Nephron progenitor cell (in vitro differentiated cells): ENCODE results near the gene ELL2.

Experiments
- DNase-seq: peaks from one replicate; pipeline ENCODE4 v3.0.0; 2021
- H3K27ac Mint-ChIP-seq: 2 replicates; pipeline ENCODE4 v1.8.0; 2021; ENCODE audit warnings: mild to moderate bottlenecking, moderate library complexity, mixed read lengths
- H3K27me3 Mint-ChIP-seq: 2 replicates; pipeline ENCODE4 v1.8.0; 2021; ENCODE audit warnings: mild to moderate bottlenecking, low read depth, mixed read lengths; ENCODE audit not compliant: poor library complexity
- H3K36me3 Mint-ChIP-seq: 2 replicates; pipeline ENCODE4 v1.8.0; 2021; ENCODE audit warnings: low read depth, mixed read lengths
- H3K4me1 Mint-ChIP-seq: 2 replicates; pipeline ENCODE4 v1.8.0; 2021; ENCODE audit warnings: mixed read lengths
- H3K4me3 Mint-ChIP-seq: 2 replicates; pipeline ENCODE4 v1.8.0; 2021; ENCODE audit warnings: mild to moderate bottlenecking, moderate library complexity, mixed read lengths
- H3K9me3 Mint-ChIP-seq: 2 replicates; pipeline ENCODE4 v1.8.0; 2021; ENCODE audit warnings: mild to moderate bottlenecking, moderate library complexity, mixed read lengths
- TF ChIP-seq, protein P1 (sequence below): fragments of 200-600 bp; sonication (generic); IDR thresholded peaks from 2 replicates; pipeline ENCODE4 v1.5.0; 2021; ENCODE audit warnings: antibody characterized with exemption

Gene ELL2

GRCh38 chr5:95889076-95889475 lies 72.6 kb downstream of the ELL2 start:
- Mint-ChIP-seq H3K27ac (no peak overlapping the region), H3K27me3 (no peaks in the 10 kb centered on the region), H3K9me3 (no peaks in the 10 kb centered on the region), H3K4me3 (no peak overlapping the region), H3K36me3 (peaks cover 33% of the 10 kb centered on the region), H3K4me1 (peaks cover 8% of the 10 kb centered on the region)
- TF ChIP-seq, protein P1, sequence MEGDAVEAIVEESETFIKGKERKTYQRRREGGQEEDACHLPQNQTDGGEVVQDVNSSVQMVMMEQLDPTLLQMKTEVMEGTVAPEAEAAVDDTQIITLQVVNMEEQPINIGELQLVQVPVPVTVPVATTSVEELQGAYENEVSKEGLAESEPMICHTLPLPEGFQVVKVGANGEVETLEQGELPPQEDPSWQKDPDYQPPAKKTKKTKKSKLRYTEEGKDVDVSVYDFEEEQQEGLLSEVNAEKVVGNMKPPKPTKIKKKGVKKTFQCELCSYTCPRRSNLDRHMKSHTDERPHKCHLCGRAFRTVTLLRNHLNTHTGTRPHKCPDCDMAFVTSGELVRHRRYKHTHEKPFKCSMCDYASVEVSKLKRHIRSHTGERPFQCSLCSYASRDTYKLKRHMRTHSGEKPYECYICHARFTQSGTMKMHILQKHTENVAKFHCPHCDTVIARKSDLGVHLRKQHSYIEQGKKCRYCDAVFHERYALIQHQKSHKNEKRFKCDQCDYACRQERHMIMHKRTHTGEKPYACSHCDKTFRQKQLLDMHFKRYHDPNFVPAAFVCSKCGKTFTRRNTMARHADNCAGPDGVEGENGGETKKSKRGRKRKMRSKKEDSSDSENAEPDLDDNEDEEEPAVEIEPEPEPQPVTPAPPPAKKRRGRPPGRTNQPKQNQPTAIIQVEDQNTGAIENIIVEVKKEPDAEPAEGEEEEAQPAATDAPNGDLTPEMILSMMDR: no peak
- no peak for DNase-seq

GRCh38 chr5:95887977-95888376 lies 73.7 kb downstream of the ELL2 start:
- no peak overlapping the region for H3K4me3 Mint-ChIP-seq
- H3K9me3 Mint-ChIP-seq: no peaks in the 10 kb centered on the region
- no peak for DNase-seq
- H3K27ac Mint-ChIP-seq: no peak overlapping the region
- no peaks in the 10 kb centered on the region for H3K27me3 Mint-ChIP-seq
- peaks cover 8% of the 10 kb centered on the region for H3K4me1 Mint-ChIP-seq
- H3K36me3 Mint-ChIP-seq: peaks cover 33% of the 10 kb centered on the region
- TF ChIP-seq, protein P1: no peak

DNA sequence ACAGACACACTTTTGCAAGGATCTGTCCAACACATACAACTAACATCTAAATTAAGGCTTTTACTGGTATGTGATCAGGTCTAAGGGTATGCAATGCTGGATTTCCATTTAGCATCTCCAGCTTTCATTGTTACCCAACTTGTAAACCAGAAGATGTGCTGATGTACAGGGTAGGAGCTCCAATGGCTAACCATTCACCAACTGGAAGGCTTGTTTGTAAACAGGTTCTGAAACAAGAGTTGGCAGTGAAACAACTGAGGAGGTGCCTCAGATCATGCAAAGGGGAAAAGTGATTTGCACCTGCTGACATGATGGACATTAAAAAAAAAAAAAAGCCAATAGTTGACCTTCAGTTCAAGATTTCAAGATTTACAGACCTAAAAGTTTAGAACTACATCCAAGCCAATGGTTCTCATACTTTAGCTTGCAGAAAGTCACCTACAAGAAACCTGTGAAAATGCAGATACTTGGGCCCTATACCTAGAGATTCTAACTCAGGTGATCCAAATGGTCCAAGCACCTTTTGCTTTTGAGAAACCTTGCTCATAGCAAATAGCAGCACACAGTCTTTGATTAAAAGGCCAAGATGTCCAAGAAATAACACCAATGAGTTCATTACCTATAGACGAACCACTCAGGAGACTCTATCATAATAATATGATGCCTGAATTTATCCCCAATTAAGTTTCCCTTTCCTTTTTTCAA lies 75.2 kb downstream of the ELL2 start:
- Mint-ChIP-seq H3K4me3 (no peak overlapping the region), H3K4me1 (peaks cover 9% of the 10 kb centered on the region), H3K36me3 (peaks cover 33% of the 10 kb centered on the region), H3K27me3 (no peaks in the 10 kb centered on the region), H3K9me3 (no peaks in the 10 kb centered on the region), H3K27ac (no peak overlapping the region)
- TF ChIP-seq, protein P1: no peak
- DNase-seq: no peak

- DNase-seq: no peak
- Mint-ChIP-seq H3K4me3 (no peak overlapping the region), H3K4me1 (peaks cover 19% of the 10 kb centered on the region), H3K27ac (no peak overlapping the region), H3K36me3 (peaks cover 24% of the 10 kb centered on the region), H3K27me3 (peaks cover under 1% of the 10 kb centered on the region), H3K9me3 (no peaks in the 10 kb centered on the region)
- TF ChIP-seq, protein P1: no peak
Measured at GRCh38 chr5:95884511-95884910, 77.1 kb downstream of the ELL2 start.

DNA sequence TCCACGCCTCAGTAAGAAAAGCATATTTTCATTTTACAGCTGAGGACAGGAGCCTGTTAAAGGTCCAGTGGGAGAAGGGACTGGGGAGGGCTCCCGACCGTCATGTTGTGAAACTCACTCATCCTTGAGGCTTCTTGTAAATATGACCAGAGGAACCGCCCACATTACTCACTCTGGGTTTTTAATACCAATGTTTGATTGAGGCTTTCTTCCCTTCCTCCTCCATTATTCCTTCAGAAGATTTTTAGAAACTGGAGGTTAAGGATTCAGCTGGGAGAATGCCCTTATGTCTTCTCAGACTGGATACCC lies 77.7 kb downstream of the ELL2 start:
- H3K27me3 Mint-ChIP-seq: peaks cover 3% of the 10 kb centered on the region
- TF ChIP-seq, protein P1: no peak
- H3K4me3 Mint-ChIP-seq: no peak overlapping the region
- DNase-seq: no peak
- H3K36me3 Mint-ChIP-seq: peaks cover 20% of the 10 kb centered on the region
- no peak overlapping the region for H3K27ac Mint-ChIP-seq
- no peaks in the 10 kb centered on the region for H3K9me3 Mint-ChIP-seq
- peaks cover 24% of the 10 kb centered on the region for H3K4me1 Mint-ChIP-seq
